Liver (tissue), 9 donors: ENCODE data around the gene SHH. TPM values are rescaled to one million over a fixed set of nuclear protein-coding genes. Genes with fewer than 3 reads are reported as not detected.

Experiments used
- DNase-seq: peaks from one replicate; pipeline ENCODE4 v3.0.0-alpha.2; 2017; ENCODE audit warnings: low spot score
- H3K27ac ChIP-seq, 2 donors: one replicate each; pipeline ENCODE4 v1.7.0; 2013; ENCODE audit warnings: inconsistent platforms in 2 of 2, low read length in 2 of 2, control low read depth in 1 of 2, low read depth in 1 of 2, mild to moderate bottlenecking in 1 of 2
- H3K27me3 ChIP-seq, 4 donors: one replicate each; pipeline versions ENCODE4 v1.6.1 to v1.7.0; 2013; ENCODE audit warnings: low read length in 3 of 4, inconsistent platforms in 1 of 4, mild to moderate bottlenecking in 1 of 4, moderate library complexity in 1 of 4; ENCODE audit not compliant: control insufficient read depth in 4 of 4, insufficient read depth in 4 of 4
- H3K36me3 ChIP-seq, 4 donors: one replicate each; pipeline versions ENCODE4 v1.6.1 to v1.7.0; 2013; ENCODE audit warnings: low read length in 3 of 4, mild to moderate bottlenecking in 3 of 4, low read depth in 1 of 4, moderate library complexity in 1 of 4; ENCODE audit not compliant: control insufficient read depth in 4 of 4, insufficient read depth in 3 of 4
- H3K4me1 ChIP-seq, 4 donors: one replicate each; pipeline versions ENCODE4 v1.6.1 to v1.7.0; 2013; ENCODE audit warnings: low read length in 3 of 4, mild to moderate bottlenecking in 3 of 4, moderate library complexity in 1 of 4; ENCODE audit not compliant: control insufficient read depth in 4 of 4, insufficient read depth in 4 of 4
- H3K4me3 ChIP-seq, 3 donors: one replicate each; pipeline versions ENCODE4 v1.6.1 to v1.7.0; 2013; ENCODE audit warnings: low read length in 3 of 3, control low read depth in 1 of 3, low read depth in 1 of 3, mild to moderate bottlenecking in 1 of 3
- H3K9ac ChIP-seq, 2 donors: one replicate each; pipeline ENCODE4 v1.7.0; 2013; ENCODE audit warnings: low read length in 2 of 2, mild to moderate bottlenecking in 2 of 2, moderate library complexity in 2 of 2, control low read depth in 1 of 2, low read depth in 1 of 2
- H3K9me3 ChIP-seq, 4 donors: one replicate each; pipeline versions ENCODE4 v1.6.1 to v1.7.0; 2013; ENCODE audit warnings: low read length in 3 of 4; ENCODE audit not compliant: control insufficient read depth in 4 of 4
- ATF3 ChIP-seq: IDR thresholded peaks from 2 replicates; pipeline ENCODE4 v1.6.1; 2016; ENCODE audit warnings: antibody characterized with exemption
- CTCF ChIP-seq: fragments of 150-350 bp; IDR thresholded peaks from 2 replicates; pipeline ENCODE4 v1.5.1; 2017; ENCODE audit warnings: improper control_type of control experiment, low read depth, low read length; ENCODE audit not compliant: missing input control
- FOXA1 ChIP-seq: IDR thresholded peaks from 2 replicates; pipeline ENCODE4 v1.6.1; 2016; ENCODE audit warnings: antibody characterized with exemption
- FOXA2 ChIP-seq: IDR thresholded peaks from 2 replicates; pipeline ENCODE4 v1.6.1; 2016; ENCODE audit warnings: antibody characterized with exemption
- GABPA ChIP-seq, 2 donors: IDR thresholded peaks in 1 of 2; conservative IDR thresholded peaks in 1 of 2; 2 replicates each; pipeline ENCODE4 v1.6.1; 2016; ENCODE audit warnings: antibody characterized with exemption in 2 of 2, mild to moderate bottlenecking in 1 of 2, moderate library complexity in 1 of 2
- HNF4A ChIP-seq, 2 donors: conservative IDR thresholded peaks; 2 replicates each; pipeline ENCODE4 v1.6.1; 2016; ENCODE audit warnings: antibody characterized with exemption in 2 of 2, mild to moderate bottlenecking in 2 of 2
- HNF4G ChIP-seq: IDR thresholded peaks from 2 replicates; pipeline ENCODE4 v1.6.1; 2016; ENCODE audit warnings: antibody characterized with exemption
- JUND ChIP-seq, 2 donors: IDR thresholded peaks; 2 replicates each; pipeline ENCODE4 v1.6.1; 2016; ENCODE audit warnings: antibody characterized with exemption in 2 of 2
- MAX ChIP-seq: IDR thresholded peaks from 2 replicates; pipeline ENCODE4 v1.6.1; 2016; ENCODE audit warnings: antibody characterized with exemption
- NR2F2 ChIP-seq: IDR thresholded peaks from 2 replicates; pipeline ENCODE4 v1.6.1; 2016; ENCODE audit warnings: antibody characterized with exemption
- RAD21 ChIP-seq, 2 donors: IDR thresholded peaks; 2 replicates each; pipeline ENCODE4 v1.6.1; 2016; ENCODE audit warnings: antibody characterized with exemption in 2 of 2, mild to moderate bottlenecking in 2 of 2
- REST ChIP-seq: IDR thresholded peaks from 2 replicates; pipeline ENCODE4 v1.6.1; 2016; ENCODE audit warnings: antibody characterized with exemption, mild to moderate bottlenecking
- SP1 ChIP-seq: IDR thresholded peaks from 2 replicates; pipeline ENCODE4 v1.6.1; 2018; ENCODE audit warnings: antibody characterized with exemption, mild to moderate bottlenecking
- TAF1 ChIP-seq: conservative IDR thresholded peaks from 2 replicates; pipeline ENCODE4 v1.6.1; 2016; ENCODE audit warnings: antibody characterized with exemption, mild to moderate bottlenecking
- YY1 ChIP-seq: IDR thresholded peaks from 2 replicates; pipeline ENCODE4 v1.6.1; 2016; ENCODE audit warnings: antibody characterized with exemption, mild to moderate bottlenecking
- ZBTB33 ChIP-seq: IDR thresholded peaks from 2 replicates; pipeline ENCODE4 v1.6.1; 2016; ENCODE audit warnings: antibody characterized with exemption
- WGBS: extraction: QIAGEN DNeasy Blood & Tissue Kit; methylation state at CpG from one replicate; pipeline ENCODE4 v1.1.7; 2013; 5-methylcytosine and 5-hydroxymethylcytosine counted together
- polyA plus RNA-seq, 2 donors: library from polyadenylated mRNA; stranded (reverse) in 1 of 2; unstranded in 1 of 2; fragments of 200-250 nt in 1 of 2; fragments of >200 nt in 1 of 2; fragmentation: Nextera tagmentation in 1 of 2; extraction: Ambion mirVana in 1 of 2; gene quantifications; one replicate each; pipeline versions ENCODE4 v1.2.1 to v1.2.3, GENCODE V29; 2013 to 2015
- total RNA-seq, 2 donors: library from RNA; depleted of rRNA; stranded (reverse); fragments of >200 nt; gene quantifications; one replicate each; pipeline ENCODE4 v1.2.3, GENCODE V29; 2014
- donor health status: healthy.
- donor health status: healthy.
- donor health status: healthy.
- donor health status: healthy.
- donor health status: healthy.

SHH gene
- total and polyA plus RNA-seq, 4 donors: 3.9 to 10.0 (median 5.2) TPM

GRCh38 chr7:155778349-155778748 is 33.9 kb downstream of the SHH start:
- DNase-seq: no peak
- TF ChIP-seq CTCF (no peak), RAD21 (IDR thresholded peaks at IDR 0.05) (no peak), ZBTB33 (no peak), HNF4G (no peak), ATF3 (no peak), FOXA1 (no peak), JUND (IDR thresholded peaks at IDR 0.05) (no peak), TAF1 (no peak), REST (no peak), HNF4A (conservative IDR thresholded peaks at IDR 0.05) (no peak)
- Histone ChIP-seq H3K9ac (no peak overlapping the region), H3K27ac (no peak overlapping the region), H3K27me3 (no peaks in the 10 kb centered on the region), H3K4me1 (no peaks in the 10 kb centered on the region), H3K36me3 (peaks cover 10 to 67% (median 23%) of the 10 kb centered on the region in 4 donors), H3K9me3 (no peaks in the 10 kb centered on the region), H3K4me3 (no peak overlapping the region)
- WGBS: 58% methylated on average over 6 of the region's 6 CpGs

- no peak overlapping the region for H3K27ac ChIP-seq
- H3K4me1 ChIP-seq: no peaks in the 10 kb centered on the region
- peaks cover 15 to 71% (median 27%) of the 10 kb centered on the region in 4 donors for H3K36me3 ChIP-seq
- no peak overlapping the region for H3K4me3 ChIP-seq
- H3K9me3 ChIP-seq: no peaks in the 10 kb centered on the region
- 95% methylated on average over 8 of the region's 8 CpGs for WGBS
- no peak for DNase-seq
- H3K27me3 ChIP-seq: no peaks in the 10 kb centered on the region
- H3K9ac ChIP-seq: no peak overlapping the region
- no peak for TF ChIP-seq JUND (IDR thresholded peaks at IDR 0.05)
- no peak for TF ChIP-seq ATF3
- no peak for TF ChIP-seq RAD21 (IDR thresholded peaks at IDR 0.05)
- TF ChIP-seq NR2F2: no peak
- no peak for TF ChIP-seq REST
- no peak for TF ChIP-seq FOXA2
- no peak for TF ChIP-seq MAX
- TF ChIP-seq YY1: no peak
- no peak for TF ChIP-seq SP1
- TF ChIP-seq CTCF: no peak
- TF ChIP-seq HNF4G: no peak
- TF ChIP-seq GABPA (IDR thresholded peaks at IDR 0.05 in 1 of 2, conservative IDR thresholded peaks at IDR 0.05 in 1 of 2): no peak
Observed at GRCh38 chr7:155776606-155777005, 35.7 kb downstream of the SHH start.
